CD14-positive monocyte (primary cell): ENCODE data around the gene TRDN. TPM values are rescaled to one million over a fixed set of nuclear protein-coding genes. Genes with fewer than 3 reads are reported as not detected.

Experiments
- DNase-seq, 3 donors: peaks; one replicate each; pipeline ENCODE4 v3.0.0-alpha.2; 2011 to 2022
- H2AFZ ChIP-seq: 2 replicates; pipeline ENCODE4 v1.6.0; 2012; ENCODE audit warnings: mild to moderate bottlenecking, low read depth, low read length, inconsistent platforms; ENCODE audit not compliant: insufficient read depth, poor library complexity, severe bottlenecking
- H3K27ac ChIP-seq, 2 donors: 1 replicate in 1 of 2; 2 replicates in 1 of 2; pipeline ENCODE4 v1.5.1; 2012 to 2013; ENCODE audit warnings: low read length in 2 of 2, control low read depth in 1 of 2, inconsistent platforms in 1 of 2, low read depth in 1 of 2, mild to moderate bottlenecking in 1 of 2
- H3K27me3 ChIP-seq, 2 donors: one replicate each; pipeline versions ENCODE4 v1.6.0 to v1.6.1; 2011 to 2013; ENCODE audit warnings: low read length in 2 of 2; ENCODE audit not compliant: control insufficient read depth in 2 of 2, insufficient read depth in 2 of 2
- H3K36me3 ChIP-seq, 2 donors: replicated peaks in 1 of 2; 1 replicate in 1 of 2; 2 replicates in 1 of 2; pipeline versions ENCODE4 v1.5.1 to v1.6.1; 2012 to 2013; ENCODE audit warnings: low read length in 2 of 2, control low read depth in 1 of 2, inconsistent platforms in 1 of 2, mild to moderate bottlenecking in 1 of 2; ENCODE audit not compliant: insufficient read depth in 2 of 2, control insufficient read depth in 1 of 2
- H3K4me1 ChIP-seq, 2 donors: 1 replicate in 1 of 2; 2 replicates in 1 of 2; pipeline versions ENCODE4 v1.5.1 to v1.6.1; 2012 to 2013; ENCODE audit warnings: low read length in 2 of 2, control low read depth in 1 of 2, inconsistent platforms in 1 of 2, mild to moderate bottlenecking in 1 of 2, moderate library complexity in 1 of 2; ENCODE audit not compliant: insufficient read depth in 2 of 2, control insufficient read depth in 1 of 2
- H3K4me2 ChIP-seq: replicated peaks from 2 replicates; pipeline ENCODE3; 2012; ENCODE audit warnings: low read length, moderate library complexity, mild to moderate bottlenecking; ENCODE audit not compliant: poor library complexity, severe bottlenecking; ENCODE audit errors: extremely low read depth
- H3K4me3 ChIP-seq, 3 experiments: fragments of 200-600 bp in 1 of 3; sonication (generic) in 1 of 3; replicated peaks in 1 of 3; 1 replicate in 2 of 3; 2 replicates in 1 of 3; pipeline ENCODE4 v1.5.1; 2011 to 2013; ENCODE audit warnings: low read length in 3 of 3, mild to moderate bottlenecking in 3 of 3, control low read depth in 2 of 3, low read depth in 2 of 3, inconsistent platforms in 1 of 3, moderate library complexity in 1 of 3
- H3K79me2 ChIP-seq: 2 replicates; pipeline ENCODE4 v1.6.0; 2012; ENCODE audit warnings: mild to moderate bottlenecking, control low read depth, inconsistent platforms, low read length, moderate library complexity; ENCODE audit not compliant: insufficient read depth
- H3K9ac ChIP-seq: 2 replicates; pipeline ENCODE4 v1.6.0; 2017; ENCODE audit warnings: low read length, mild to moderate bottlenecking; ENCODE audit not compliant: insufficient read depth, poor library complexity, severe bottlenecking
- H3K9me3 ChIP-seq, 2 donors: replicated peaks in 1 of 2; 1 replicate in 1 of 2; 2 replicates in 1 of 2; pipeline versions ENCODE4 v1.5.1 to v1.6.1; 2012 to 2013; ENCODE audit warnings: low read length in 2 of 2, control low read depth in 1 of 2; ENCODE audit not compliant: control insufficient read depth in 1 of 2, insufficient read depth in 1 of 2
- H4K20me1 ChIP-seq: 2 replicates; pipeline ENCODE4 v1.6.0; 2012; ENCODE audit warnings: mild to moderate bottlenecking, low read length, control low read depth, moderate library complexity; ENCODE audit not compliant: insufficient read depth
- H3K27ac Mint-ChIP-seq, 7 donors: one replicate each; pipeline ENCODE4 v1.8.0; 2020; ENCODE audit warnings: mild to moderate bottlenecking in 7 of 7, mixed read lengths in 7 of 7, moderate library complexity in 6 of 7, inconsistent platforms in 2 of 7
- H3K27me3 Mint-ChIP-seq, 3 donors: one replicate each; pipeline ENCODE4 v1.8.0; 2021 to 2022; ENCODE audit warnings: low read depth in 3 of 3, mild to moderate bottlenecking in 3 of 3, mixed read lengths in 3 of 3, moderate library complexity in 3 of 3, inconsistent platforms in 1 of 3
- H3K36me3 Mint-ChIP-seq, 2 donors: one replicate each; pipeline ENCODE4 v1.8.0; 2020; ENCODE audit warnings: mixed read lengths in 2 of 2, inconsistent platforms in 1 of 2, mild to moderate bottlenecking in 1 of 2
- H3K4me1 Mint-ChIP-seq: one replicate; pipeline ENCODE4 v1.8.0; 2020; ENCODE audit warnings: mild to moderate bottlenecking, mixed read lengths
- H3K4me3 Mint-ChIP-seq, 2 donors: one replicate each; pipeline ENCODE4 v1.8.0; 2020; ENCODE audit warnings: mild to moderate bottlenecking in 2 of 2, mixed read lengths in 2 of 2, moderate library complexity in 1 of 2
- H3K9me3 Mint-ChIP-seq, 7 donors: one replicate each; pipeline ENCODE4 v1.8.0; 2020 to 2022; ENCODE audit warnings: mixed read lengths in 7 of 7, mild to moderate bottlenecking in 6 of 7, moderate library complexity in 6 of 7, inconsistent platforms in 2 of 7
- CTCF ChIP-seq: fragments of 200-600 bp; IDR thresholded peaks from one replicate; pipeline ENCODE4 v1.8.0; 2022; ENCODE audit warnings: antibody characterized with exemption, mild to moderate bottlenecking
- WGBS: methylation state at CpG from one replicate; pipeline ENCODE4 v1.1.5; 2013; ENCODE audit warnings: missing lambda C conversion rate; ENCODE audit not compliant: insufficient coverage; 5-methylcytosine and 5-hydroxymethylcytosine counted together
- intact Hi-C, 2 donors: fragments of 100-400 bp; cut with micrococcal nuclease; formaldehyde crosslinking; loops; one replicate each; pipeline versions ENCODE4 v1.15.0 to v1.15.1; 2023
- polyA plus RNA-seq, 3 donors: library from polyadenylated mRNA; depleted of rRNA in 1 of 3; unstranded in 2 of 3; stranded (reverse) in 1 of 3; fragments of 300-500 nt in 2 of 3; fragments of >200 nt in 1 of 3; fragmentation: Illumina TruSeq in 2 of 3; gene quantifications; 1 replicate in 2 of 3; 2 replicates in 1 of 3; pipeline ENCODE4 v1.2.3, GENCODE V29; 2012 to 2021

TRDN gene
- polyA plus RNA-seq, 3 donors: not detected

GRCh38 chr6:123527406-123527805 is 109.3 kb downstream of the TRDN start:
- TF ChIP-seq CTCF: no peak
- intact Hi-C loops: no loop called here

DNA sequence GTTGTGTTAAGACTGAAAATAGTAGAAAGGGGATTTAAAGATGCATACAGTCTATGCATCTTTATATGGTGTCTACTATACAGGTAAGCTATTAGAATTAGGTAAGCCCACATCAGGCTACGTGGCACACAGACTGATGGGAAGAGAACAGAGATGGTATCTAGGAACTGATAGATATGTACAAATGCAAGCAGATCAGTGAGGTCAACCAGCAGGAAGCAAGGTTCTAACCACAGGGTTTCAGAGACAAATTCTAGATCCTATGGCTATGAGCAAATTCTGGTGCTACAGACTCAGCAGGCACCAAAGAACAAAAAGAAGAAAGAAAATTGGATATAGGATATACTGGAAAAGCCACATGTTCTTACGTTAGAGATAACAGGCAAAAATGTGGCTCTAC is 110.6 kb downstream of the TRDN start:
- Mint-ChIP-seq H3K36me3 (no peaks in the 10 kb centered on the region), H3K4me3 (no peak overlapping the region), H3K27ac (no peak overlapping the region), H3K4me1 (no peaks in the 10 kb centered on the region), H3K9me3 (peaks cover 0 to 4% (median 0%) of the 10 kb centered on the region in 7 donors), H3K27me3 (no peaks in the 10 kb centered on the region)
- Histone ChIP-seq H3K9ac (no peak overlapping the region), H2AFZ (no peak overlapping the region), H3K4me1 (no peaks in the 10 kb centered on the region), H3K9me3 (no peaks in the 10 kb centered on the region), H3K79me2 (no peaks in the 10 kb centered on the region), H4K20me1 (no peaks in the 10 kb centered on the region), H3K4me3 (no peak overlapping the region), H3K27ac (no peak overlapping the region), H3K27me3 (no peaks in the 10 kb centered on the region), H3K4me2 (no peak overlapping the region), H3K36me3 (no peaks in the 10 kb centered on the region)
- TF ChIP-seq CTCF: no peak
- DNase-seq: no peak
- 57% methylated on average over 1 of the region's 2 CpGs for WGBS
- intact Hi-C loops: no loop called here

More at GRCh38 chr6:123527406-123527805, 109.3 kb downstream of the TRDN start:
- Histone ChIP-seq H2AFZ (no peak overlapping the region), H3K27ac (no peak overlapping the region), H3K79me2 (no peaks in the 10 kb centered on the region), H3K9ac (no peak overlapping the region), H3K36me3 (no peaks in the 10 kb centered on the region), H4K20me1 (no peaks in the 10 kb centered on the region), H3K4me1 (no peaks in the 10 kb centered on the region), H3K4me3 (no peak overlapping the region), H3K9me3 (no peaks in the 10 kb centered on the region), H3K27me3 (no peaks in the 10 kb centered on the region), H3K4me2 (no peak overlapping the region)
- H3K4me1 Mint-ChIP-seq: no peaks in the 10 kb centered on the region
- DNase-seq: no peak
- H3K36me3 Mint-ChIP-seq: no peaks in the 10 kb centered on the region
- WGBS: no CpG with 5 or more reads among the region's 3 CpGs
- no peaks in the 10 kb centered on the region for H3K27me3 Mint-ChIP-seq
- H3K9me3 Mint-ChIP-seq: peaks cover 0 to 4% (median 0%) of the 10 kb centered on the region in 7 donors
- no peak overlapping the region for H3K27ac Mint-ChIP-seq
- no peak overlapping the region for H3K4me3 Mint-ChIP-seq
